Esophagus muscularis mucosa (tissue), 4 donors: Measurements from ENCODE around the gene TNPO1.

Source experiments
- CTCF ChIP-seq, 3 experiments: fragments of 200-600 bp in 2 of 3; fragments of 450-650 bp in 1 of 3; sonication (generic) in 2 of 3; IDR thresholded peaks; one replicate each; pipeline ENCODE4 v1.5.1; 2017 to 2019; ENCODE audit warnings: antibody characterized with exemption in 3 of 3, mild to moderate bottlenecking in 2 of 3, moderate library complexity in 1 of 3
- EP300 ChIP-seq: sonication (generic); formaldehyde crosslinking; IDR thresholded peaks from one replicate; pipeline ENCODE4 v1.6.1; 2017; ENCODE audit warnings: antibody characterized with exemption
- POLR2A ChIP-seq: fragments of 450-650 bp; IDR thresholded peaks from one replicate; pipeline ENCODE4 v1.6.1; 2017; ENCODE audit warnings: antibody characterized with exemption, moderate library complexity, mild to moderate bottlenecking, low read depth
- POLR2AphosphoS5 ChIP-seq, 2 donors: sonication (generic); formaldehyde crosslinking; IDR thresholded peaks; one replicate each; pipeline ENCODE4 v1.6.1; 2017; ENCODE audit warnings: antibody characterized with exemption in 2 of 2

- no peak for TF ChIP-seq CTCF (IDR thresholded peaks at IDR 0.05)
- TF ChIP-seq POLR2A = no peak
- TF ChIP-seq POLR2AphosphoS5 (IDR thresholded peaks at IDR 0.05) = no peak
- TF ChIP-seq EP300 = no peak
Observed at GRCh38 chr5:72811849-72812248, 4.6 kb upstream of the TNPO1 start.
